ENCODE results near the gene ENTPD7. TPM values are rescaled to one million over a fixed set of nuclear protein-coding genes. Genes with fewer than 3 reads are reported as not detected.

Gene ENTPD7
- total RNA-seq: 10 to 100 TPM; 23.8 to 26.4 TPM
- 9.7 TPM for polyA plus RNA-seq (2013, experiment 1 of 2)
- 9.8 TPM for polyA plus RNA-seq (2013, experiment 2 of 2)
- long read RNA-seq, experiment 1, partial matches to known transcripts: 0 of 1 reads
- long read RNA-seq, experiment 1, other reads (novel, unspliced or antisense): 0 of 1 reads
- long read RNA-seq, experiment 2, transcript ENTPD7-201 (13 exons, 3,550 nt): major isoform, 19 of 25 reads
- long read RNA-seq, experiment 2, partial matches to known transcripts: 5 of 25 reads
- long read RNA-seq, experiment 2, other reads (novel, unspliced or antisense): 1 of 25 reads
- long read RNA-seq, experiment 3, transcript ENTPD7-201 (13 exons, 3,550 nt): major isoform, 76 of 94 reads
- long read RNA-seq, experiment 3, partial matches to known transcripts: 5 of 94 reads
- long read RNA-seq, experiment 3, other reads (novel, unspliced or antisense): 13 of 94 reads
- long read RNA-seq, experiment 4, partial matches to known transcripts: 2 of 6 reads
- long read RNA-seq, experiment 4, other reads (novel, unspliced or antisense): 2 of 6 reads

DNA sequence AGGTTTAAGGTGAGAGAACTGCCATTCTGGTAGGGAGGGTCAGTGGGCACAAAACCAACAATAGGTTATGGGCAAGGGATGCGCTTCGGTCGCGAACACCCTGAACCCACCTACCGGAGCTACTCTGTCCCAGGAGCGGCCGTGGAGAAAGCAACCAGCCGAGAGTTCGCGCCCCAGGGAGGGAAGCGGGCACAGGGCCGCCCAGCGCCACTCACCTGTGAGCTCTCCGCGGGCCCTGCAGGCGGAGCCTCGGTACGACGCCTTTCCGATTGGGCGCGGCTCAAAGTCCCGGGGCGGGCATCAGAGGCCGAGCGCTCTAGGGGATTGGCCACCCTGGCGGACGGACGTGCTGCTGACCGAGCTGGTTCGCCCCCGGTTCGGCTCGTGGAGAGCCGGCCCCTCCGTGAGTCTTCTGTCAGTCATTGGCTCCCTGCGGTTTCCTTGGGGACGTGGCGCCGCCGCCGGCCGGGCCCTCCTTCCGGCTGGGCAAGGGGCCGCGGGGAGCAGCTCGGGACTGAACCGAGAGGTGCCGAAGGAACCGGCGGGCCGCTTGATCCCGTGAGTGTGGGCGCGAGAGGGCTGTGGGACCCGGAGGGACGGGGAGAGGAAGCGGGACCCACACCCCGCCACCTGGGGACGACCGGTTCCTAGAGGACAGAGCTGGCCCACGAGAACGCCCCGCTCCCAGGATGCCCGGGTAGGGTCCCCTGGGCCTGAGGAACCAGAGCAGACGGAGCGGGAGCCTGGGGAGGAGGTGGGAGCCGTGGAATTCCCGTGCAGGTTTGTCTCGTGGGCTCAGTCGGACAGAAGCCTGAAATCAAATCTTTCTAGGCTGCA is at the start of gene ENTPD7:
Gene ENTPD7 (plus strand): TSS at position 479 of the 837 bp plus-strand sequence. CDS start 448 bp downstream, outside the sequence.
- H3K4me1 ChIP-seq (ENCODE audit: control insufficient read depth, insufficient read depth, low read length): peaks cover 3% of the 10 kb centered on the region
- Mint-ChIP-seq H3K27me3 (ENCODE audit: insufficient read depth) (peaks cover 36% of the 10 kb centered on the region), H3K4me3 (peak within 1 kb of the TSS; percentile 75), H3K4me1 (peaks cover 5% of the 10 kb centered on the region), H3K9me3 (no peaks in the 10 kb centered on the region), H3K36me3 (ENCODE audit: low read depth) (peaks cover 8% of the 10 kb centered on the region), H3K27ac (peak within 1 kb of the TSS; percentile 92)
- peak within 1 kb of the TSS; percentile 19 for H3K27ac ChIP-seq (ENCODE audit: low read depth, low read length)
- peak within 1 kb of the TSS; percentile 98 for H3K9ac ChIP-seq (ENCODE audit: extremely low read depth, low read length, poor library complexity, severe bottlenecking)
- peak; percentile 99 for DNase-seq
- no peaks in the 10 kb centered on the region for H3K9me3 ChIP-seq (ENCODE audit: control insufficient read depth, low read length)
- WGBS, 2 experiments (ENCODE audit: insufficient coverage in 1 of 2, insufficient read length in 1 of 2): 0% methylated on average over 17 to 71 of the region's 71 CpGs
- H3K27me3 ChIP-seq (ENCODE audit: control insufficient read depth, insufficient read depth, low read length, poor library complexity, severe bottlenecking): peaks cover 27% of the 10 kb centered on the region
- peaks cover 29% of the 10 kb centered on the region for H3K36me3 ChIP-seq (ENCODE audit: control insufficient read depth, insufficient read depth, low read length)
- TF ChIP-seq, protein P1, sequence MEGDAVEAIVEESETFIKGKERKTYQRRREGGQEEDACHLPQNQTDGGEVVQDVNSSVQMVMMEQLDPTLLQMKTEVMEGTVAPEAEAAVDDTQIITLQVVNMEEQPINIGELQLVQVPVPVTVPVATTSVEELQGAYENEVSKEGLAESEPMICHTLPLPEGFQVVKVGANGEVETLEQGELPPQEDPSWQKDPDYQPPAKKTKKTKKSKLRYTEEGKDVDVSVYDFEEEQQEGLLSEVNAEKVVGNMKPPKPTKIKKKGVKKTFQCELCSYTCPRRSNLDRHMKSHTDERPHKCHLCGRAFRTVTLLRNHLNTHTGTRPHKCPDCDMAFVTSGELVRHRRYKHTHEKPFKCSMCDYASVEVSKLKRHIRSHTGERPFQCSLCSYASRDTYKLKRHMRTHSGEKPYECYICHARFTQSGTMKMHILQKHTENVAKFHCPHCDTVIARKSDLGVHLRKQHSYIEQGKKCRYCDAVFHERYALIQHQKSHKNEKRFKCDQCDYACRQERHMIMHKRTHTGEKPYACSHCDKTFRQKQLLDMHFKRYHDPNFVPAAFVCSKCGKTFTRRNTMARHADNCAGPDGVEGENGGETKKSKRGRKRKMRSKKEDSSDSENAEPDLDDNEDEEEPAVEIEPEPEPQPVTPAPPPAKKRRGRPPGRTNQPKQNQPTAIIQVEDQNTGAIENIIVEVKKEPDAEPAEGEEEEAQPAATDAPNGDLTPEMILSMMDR (conservative IDR thresholded peaks at IDR 0.05): peak; percentile 50
- peak within 1 kb of the TSS; percentile 87 for H3K4me3 ChIP-seq (ENCODE audit: low read length)

DNA sequence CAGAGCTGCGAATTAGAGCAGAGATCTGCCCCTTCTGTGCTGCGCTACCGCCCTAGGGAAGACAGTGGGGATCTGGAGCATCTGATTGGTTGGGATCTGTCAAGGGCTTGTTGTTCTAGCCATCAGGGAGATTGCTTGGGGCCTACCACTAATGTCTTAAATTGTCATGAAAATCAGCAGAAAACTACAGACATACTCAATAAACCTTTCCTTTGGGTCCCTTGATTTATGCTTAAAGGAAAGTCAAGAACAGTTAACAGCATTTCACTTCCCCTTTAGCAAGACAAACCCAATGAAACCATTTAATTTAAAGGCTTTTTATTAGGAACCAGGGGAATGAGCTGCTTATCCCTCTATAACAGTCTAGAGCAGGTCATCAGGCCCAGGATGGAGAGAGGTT is 49.1 kb upstream of the ENTPD7 start:
- Histone ChIP-seq H3K9ac (ENCODE audit: extremely low read depth, low read length, poor library complexity, severe bottlenecking) (no peak overlapping the region), H3K36me3 (ENCODE audit: control insufficient read depth, insufficient read depth, low read length) (peaks cover 23% of the 10 kb centered on the region), H3K4me1 (ENCODE audit: control insufficient read depth, insufficient read depth, low read length) (peaks cover 7% of the 10 kb centered on the region), H3K27ac (ENCODE audit: low read depth, low read length) (no peak overlapping the region), H3K27me3 (ENCODE audit: control insufficient read depth, insufficient read depth, low read length, poor library complexity, severe bottlenecking) (no peaks in the 10 kb centered on the region), H3K4me3 (ENCODE audit: low read length) (no peak overlapping the region), H3K9me3 (ENCODE audit: control insufficient read depth, low read length) (no peaks in the 10 kb centered on the region)
- peaks cover 9% of the 10 kb centered on the region for H3K36me3 Mint-ChIP-seq (ENCODE audit: low read depth)
- H3K4me3 Mint-ChIP-seq: no peak overlapping the region
- DNase-seq: no peak
- H3K4me1 Mint-ChIP-seq: peaks cover 17% of the 10 kb centered on the region
- WGBS, 2 experiments (ENCODE audit: insufficient coverage in 1 of 2, insufficient read length in 1 of 2): 96% methylated on average over 3 of the region's 3 CpGs; no CpG with 5 or more reads in 1 of the 2 experiments
- TF ChIP-seq, protein P1 (conservative IDR thresholded peaks at IDR 0.05): no peak
- H3K27ac Mint-ChIP-seq: no peak overlapping the region
- no peaks in the 10 kb centered on the region for H3K27me3 Mint-ChIP-seq (ENCODE audit: insufficient read depth)
- no peaks in the 10 kb centered on the region for H3K9me3 Mint-ChIP-seq

DNA sequence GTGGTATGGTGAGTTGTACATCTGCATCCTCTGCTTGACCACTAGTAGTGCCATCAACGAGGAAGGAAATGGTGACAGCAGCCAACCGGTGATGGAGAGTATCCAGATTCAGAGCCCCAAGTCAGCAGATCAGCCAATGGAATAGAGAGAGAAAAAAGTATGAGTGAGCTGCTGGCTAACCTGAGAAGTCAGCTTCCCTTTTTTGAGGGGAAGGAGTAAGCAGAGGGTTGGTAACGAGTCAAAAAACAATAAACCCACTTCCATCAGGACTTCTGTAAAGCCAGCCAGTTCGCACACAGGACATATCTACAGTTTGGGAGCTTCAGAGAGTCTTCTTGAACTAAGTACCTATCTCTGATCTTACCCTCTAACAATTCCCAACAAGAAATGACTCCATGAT is 48.0 kb upstream of the ENTPD7 start:
- no peaks in the 10 kb centered on the region for H3K27me3 Mint-ChIP-seq (ENCODE audit: insufficient read depth)

More for the DNA sequence above, 48.0 kb upstream of the ENTPD7 start:
- peaks cover 23% of the 10 kb centered on the region for H3K36me3 ChIP-seq (ENCODE audit: control insufficient read depth, insufficient read depth, low read length)
- peaks cover 7% of the 10 kb centered on the region for H3K4me1 ChIP-seq (ENCODE audit: control insufficient read depth, insufficient read depth, low read length)
- no peak overlapping the region for H3K27ac ChIP-seq (ENCODE audit: low read depth, low read length)
- no peak overlapping the region for H3K9ac ChIP-seq (ENCODE audit: extremely low read depth, low read length, poor library complexity, severe bottlenecking)
- Mint-ChIP-seq H3K4me3 (no peak overlapping the region), H3K27ac (no peak overlapping the region), H3K4me1 (peaks cover 17% of the 10 kb centered on the region), H3K36me3 (ENCODE audit: low read depth) (peaks cover 9% of the 10 kb centered on the region), H3K9me3 (no peaks in the 10 kb centered on the region)
- WGBS, 2 experiments (ENCODE audit: insufficient coverage in 1 of 2, insufficient read length in 1 of 2): 82 to 95% methylated on average over 4 of the region's 4 CpGs
- H3K4me3 ChIP-seq (ENCODE audit: low read length): no peak overlapping the region
- no peaks in the 10 kb centered on the region for H3K27me3 ChIP-seq (ENCODE audit: control insufficient read depth, insufficient read depth, low read length, poor library complexity, severe bottlenecking)
- DNase-seq: no peak
- TF ChIP-seq, protein P1 (conservative IDR thresholded peaks at IDR 0.05): no peak
- H3K9me3 ChIP-seq (ENCODE audit: control insufficient read depth, low read length): no peaks in the 10 kb centered on the region

Measured in endodermal cell (in vitro differentiated cells).